HL-60 (cell line): ENCODE measurements around the gene TBX15.

ENCODE experiments used
- GABPA ChIP-seq: IDR thresholded peaks from 2 replicates; pipeline ENCODE4 v1.6.1; 2012; ENCODE audit warnings: low read depth
- POLR2AphosphoS5 ChIP-seq: IDR thresholded peaks from 2 replicates; pipeline ENCODE4 v1.6.1; 2012; ENCODE audit warnings: low read depth
- SPI1 ChIP-seq: IDR thresholded peaks from 2 replicates; pipeline ENCODE4 v1.6.1; 2012; ENCODE audit warnings: low read depth, mild to moderate bottlenecking, borderline replicate concordance
- TF ChIP-seq, protein P1 (sequence below): IDR thresholded peaks from one replicate; pipeline ENCODE4 v1.5.1; 2011; ENCODE audit warnings: low read length, control low read depth, inconsistent platforms; ENCODE audit not compliant: insufficient read depth
- TF ChIP-seq, protein P2 (sequence below): IDR thresholded peaks from 2 replicates; pipeline ENCODE4 v1.6.1; 2012; ENCODE audit warnings: low read depth; ENCODE audit not compliant: insufficient replicate concordance

DNA sequence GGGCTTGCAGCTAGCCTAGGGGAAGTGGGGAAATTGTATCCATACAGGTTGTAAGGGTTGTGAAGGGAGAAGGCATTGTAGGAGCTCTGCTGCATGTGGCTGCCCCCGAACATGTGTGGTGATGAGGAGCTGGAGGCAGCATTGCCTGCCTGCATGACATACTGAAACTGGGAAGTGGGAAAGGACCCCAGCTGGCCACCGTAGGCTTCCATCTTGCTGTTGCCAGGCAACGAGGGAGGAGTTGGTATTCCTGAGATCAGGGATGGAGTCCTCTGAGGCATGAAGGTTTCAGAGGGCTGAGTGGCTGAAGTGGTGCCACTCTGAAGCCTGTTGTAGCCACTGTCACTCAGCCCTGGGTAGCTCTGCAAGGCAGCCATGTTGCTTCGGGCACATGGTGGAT lies 103.2 kb downstream of the TBX15 start:
- TF ChIP-seq, protein P1, sequence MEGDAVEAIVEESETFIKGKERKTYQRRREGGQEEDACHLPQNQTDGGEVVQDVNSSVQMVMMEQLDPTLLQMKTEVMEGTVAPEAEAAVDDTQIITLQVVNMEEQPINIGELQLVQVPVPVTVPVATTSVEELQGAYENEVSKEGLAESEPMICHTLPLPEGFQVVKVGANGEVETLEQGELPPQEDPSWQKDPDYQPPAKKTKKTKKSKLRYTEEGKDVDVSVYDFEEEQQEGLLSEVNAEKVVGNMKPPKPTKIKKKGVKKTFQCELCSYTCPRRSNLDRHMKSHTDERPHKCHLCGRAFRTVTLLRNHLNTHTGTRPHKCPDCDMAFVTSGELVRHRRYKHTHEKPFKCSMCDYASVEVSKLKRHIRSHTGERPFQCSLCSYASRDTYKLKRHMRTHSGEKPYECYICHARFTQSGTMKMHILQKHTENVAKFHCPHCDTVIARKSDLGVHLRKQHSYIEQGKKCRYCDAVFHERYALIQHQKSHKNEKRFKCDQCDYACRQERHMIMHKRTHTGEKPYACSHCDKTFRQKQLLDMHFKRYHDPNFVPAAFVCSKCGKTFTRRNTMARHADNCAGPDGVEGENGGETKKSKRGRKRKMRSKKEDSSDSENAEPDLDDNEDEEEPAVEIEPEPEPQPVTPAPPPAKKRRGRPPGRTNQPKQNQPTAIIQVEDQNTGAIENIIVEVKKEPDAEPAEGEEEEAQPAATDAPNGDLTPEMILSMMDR: no peak
- TF ChIP-seq POLR2AphosphoS5: no peak
- TF ChIP-seq, protein P2, sequence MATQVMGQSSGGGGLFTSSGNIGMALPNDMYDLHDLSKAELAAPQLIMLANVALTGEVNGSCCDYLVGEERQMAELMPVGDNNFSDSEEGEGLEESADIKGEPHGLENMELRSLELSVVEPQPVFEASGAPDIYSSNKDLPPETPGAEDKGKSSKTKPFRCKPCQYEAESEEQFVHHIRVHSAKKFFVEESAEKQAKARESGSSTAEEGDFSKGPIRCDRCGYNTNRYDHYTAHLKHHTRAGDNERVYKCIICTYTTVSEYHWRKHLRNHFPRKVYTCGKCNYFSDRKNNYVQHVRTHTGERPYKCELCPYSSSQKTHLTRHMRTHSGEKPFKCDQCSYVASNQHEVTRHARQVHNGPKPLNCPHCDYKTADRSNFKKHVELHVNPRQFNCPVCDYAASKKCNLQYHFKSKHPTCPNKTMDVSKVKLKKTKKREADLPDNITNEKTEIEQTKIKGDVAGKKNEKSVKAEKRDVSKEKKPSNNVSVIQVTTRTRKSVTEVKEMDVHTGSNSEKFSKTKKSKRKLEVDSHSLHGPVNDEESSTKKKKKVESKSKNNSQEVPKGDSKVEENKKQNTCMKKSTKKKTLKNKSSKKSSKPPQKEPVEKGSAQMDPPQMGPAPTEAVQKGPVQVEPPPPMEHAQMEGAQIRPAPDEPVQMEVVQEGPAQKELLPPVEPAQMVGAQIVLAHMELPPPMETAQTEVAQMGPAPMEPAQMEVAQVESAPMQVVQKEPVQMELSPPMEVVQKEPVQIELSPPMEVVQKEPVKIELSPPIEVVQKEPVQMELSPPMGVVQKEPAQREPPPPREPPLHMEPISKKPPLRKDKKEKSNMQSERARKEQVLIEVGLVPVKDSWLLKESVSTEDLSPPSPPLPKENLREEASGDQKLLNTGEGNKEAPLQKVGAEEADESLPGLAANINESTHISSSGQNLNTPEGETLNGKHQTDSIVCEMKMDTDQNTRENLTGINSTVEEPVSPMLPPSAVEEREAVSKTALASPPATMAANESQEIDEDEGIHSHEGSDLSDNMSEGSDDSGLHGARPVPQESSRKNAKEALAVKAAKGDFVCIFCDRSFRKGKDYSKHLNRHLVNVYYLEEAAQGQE: no peak
- TF ChIP-seq GABPA: no peak
- no peak for TF ChIP-seq SPI1
